AML-193 (cell line): ENCODE results near the gene COL19A1.

Experiments used
- DNase-seq, 2 experiments: peaks; one replicate each; lab custom pipeline; 2025; lab: John Stamatoyannopoulos, UW

The COL19A1 gene

GRCh38 chr6:70222439-70222749 lies 356.0 kb downstream of the COL19A1 start:
- DNase-seq, result no peak

GRCh38 chr6:70225055-70225454 lies 358.7 kb downstream of the COL19A1 start:
- no peak for DNase-seq

GRCh38 chr6:70231311-70231710 lies 365.0 kb downstream of the COL19A1 start:
- no peak for DNase-seq

GRCh38 chr6:70234561-70235236 lies 368.3 kb downstream of the COL19A1 start:
- DNase-seq, result no peak

GRCh38 chr6:70236343-70236742 lies 370.0 kb downstream of the COL19A1 start:
- no peak for DNase-seq

- no peak for DNase-seq
These were observed 374.7 kb downstream of the COL19A1 start for GRCh38 chr6:70241031-70241430.

- no peak for DNase-seq
These were observed 375.6 kb downstream of the COL19A1 start for GRCh38 chr6:70241991-70242420.

- no peak for DNase-seq
These were observed 379.8 kb downstream of the COL19A1 start for GRCh38 chr6:70246118-70246517.

GRCh38 chr6:70252604-70253003 lies 386.2 kb downstream of the COL19A1 start:
- no peak for DNase-seq

- DNase-seq, result no peak
These were observed 387.6 kb downstream of the COL19A1 start for GRCh38 chr6:70253923-70254322.

GRCh38 chr6:70254784-70255183 lies 388.4 kb downstream of the COL19A1 start:
- no peak for DNase-seq

GRCh38 chr6:70257768-70258273 lies 391.5 kb downstream of the COL19A1 start:
- DNase-seq, result no peak

GRCh38 chr6:70258483-70258882 lies 392.1 kb downstream of the COL19A1 start:
- no peak for DNase-seq
